ENCODE results near the gene CHI3L1.

CHI3L1 gene

GRCh38 chr1:203190949-203191348 is 4.4 kb upstream of the CHI3L1 start:
- no peak overlapping the region for H2AFZ ChIP-seq (ENCODE audit: low read depth, low read length, severe bottlenecking)
- no peak overlapping the region for H3K27ac ChIP-seq (ENCODE audit: low read depth, low read length)
- H3K9ac ChIP-seq (ENCODE audit: low read length): no peak overlapping the region
- H3K27me3 ChIP-seq (ENCODE audit: low read length): no peaks in the 10 kb centered on the region
- H3K4me2 ChIP-seq (ENCODE audit: low read depth, low read length, poor library complexity, severe bottlenecking): no peak overlapping the region
- no peaks in the 10 kb centered on the region for H3K9me3 ChIP-seq (ENCODE audit: insufficient read depth, low read length)
- no peaks in the 10 kb centered on the region for H3K79me2 ChIP-seq (ENCODE audit: insufficient read depth, low read length)
- H3K36me3 ChIP-seq (ENCODE audit: low read length): no peaks in the 10 kb centered on the region
- no peaks in the 10 kb centered on the region for H4K20me1 ChIP-seq (ENCODE audit: low read depth, low read length)
- H3F3A ChIP-seq (ENCODE audit: insufficient read depth): no peaks in the 10 kb centered on the region
- no peaks in the 10 kb centered on the region for H3K9me2 ChIP-seq (replicated peaks; ENCODE audit: insufficient read depth, low read length)
- H3K4me3 ChIP-seq (ENCODE audit: insufficient read depth, low read length, poor library complexity, severe bottlenecking): no peak overlapping the region
- TF ChIP-seq EZH2phosphoT487 (conservative IDR thresholded peaks at IDR 0.05; ENCODE audit: low read length): no peak
- TF ChIP-seq, protein P1, sequence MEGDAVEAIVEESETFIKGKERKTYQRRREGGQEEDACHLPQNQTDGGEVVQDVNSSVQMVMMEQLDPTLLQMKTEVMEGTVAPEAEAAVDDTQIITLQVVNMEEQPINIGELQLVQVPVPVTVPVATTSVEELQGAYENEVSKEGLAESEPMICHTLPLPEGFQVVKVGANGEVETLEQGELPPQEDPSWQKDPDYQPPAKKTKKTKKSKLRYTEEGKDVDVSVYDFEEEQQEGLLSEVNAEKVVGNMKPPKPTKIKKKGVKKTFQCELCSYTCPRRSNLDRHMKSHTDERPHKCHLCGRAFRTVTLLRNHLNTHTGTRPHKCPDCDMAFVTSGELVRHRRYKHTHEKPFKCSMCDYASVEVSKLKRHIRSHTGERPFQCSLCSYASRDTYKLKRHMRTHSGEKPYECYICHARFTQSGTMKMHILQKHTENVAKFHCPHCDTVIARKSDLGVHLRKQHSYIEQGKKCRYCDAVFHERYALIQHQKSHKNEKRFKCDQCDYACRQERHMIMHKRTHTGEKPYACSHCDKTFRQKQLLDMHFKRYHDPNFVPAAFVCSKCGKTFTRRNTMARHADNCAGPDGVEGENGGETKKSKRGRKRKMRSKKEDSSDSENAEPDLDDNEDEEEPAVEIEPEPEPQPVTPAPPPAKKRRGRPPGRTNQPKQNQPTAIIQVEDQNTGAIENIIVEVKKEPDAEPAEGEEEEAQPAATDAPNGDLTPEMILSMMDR (IDR thresholded peaks at IDR 0.05; ENCODE audit: insufficient read depth, low read length, poor library complexity, severe bottlenecking): no peak

DNA sequence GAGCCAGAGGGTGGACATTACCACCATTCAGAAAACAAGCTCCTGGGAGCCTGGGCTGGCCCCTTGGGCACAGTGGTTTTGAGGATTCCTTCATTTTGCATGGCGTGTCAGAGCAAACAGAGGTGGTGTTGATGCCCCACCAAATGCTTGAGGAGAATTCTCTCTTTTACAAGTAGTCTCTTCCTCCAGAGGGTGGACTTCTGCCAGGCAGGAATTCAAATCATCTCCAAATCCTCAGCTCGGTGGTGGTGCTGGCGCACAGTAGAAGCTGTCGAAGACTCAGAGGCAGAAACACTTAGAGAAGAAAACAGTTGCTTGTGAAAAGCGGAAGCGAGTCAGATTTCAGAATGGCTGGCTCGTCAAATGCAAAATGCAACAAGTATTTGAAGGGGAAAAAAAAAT is 3.4 kb upstream of the CHI3L1 start:
- Histone ChIP-seq H3K79me2 (ENCODE audit: insufficient read depth, low read length) (no peaks in the 10 kb centered on the region), H3K9ac (ENCODE audit: low read length) (no peak overlapping the region), H4K20me1 (ENCODE audit: low read depth, low read length) (no peaks in the 10 kb centered on the region), H3K27me3 (ENCODE audit: low read length) (no peaks in the 10 kb centered on the region), H3K9me2 (replicated peaks; ENCODE audit: insufficient read depth, low read length) (no peaks in the 10 kb centered on the region), H2AFZ (ENCODE audit: low read depth, low read length, severe bottlenecking) (no peak overlapping the region), H3F3A (ENCODE audit: insufficient read depth) (no peaks in the 10 kb centered on the region), H3K4me3 (ENCODE audit: insufficient read depth, low read length, poor library complexity, severe bottlenecking) (no peak overlapping the region), H3K4me2 (ENCODE audit: low read depth, low read length, poor library complexity, severe bottlenecking) (no peak overlapping the region), H3K27ac (ENCODE audit: low read depth, low read length) (no peak overlapping the region), H3K9me3 (ENCODE audit: insufficient read depth, low read length) (no peaks in the 10 kb centered on the region), H3K36me3 (ENCODE audit: low read length) (no peaks in the 10 kb centered on the region)
- TF ChIP-seq EZH2phosphoT487 (conservative IDR thresholded peaks at IDR 0.05; ENCODE audit: low read length): no peak
- TF ChIP-seq, protein P1 (IDR thresholded peaks at IDR 0.05; ENCODE audit: insufficient read depth, low read length, poor library complexity, severe bottlenecking): no peak

- no peak for TF ChIP-seq EZH2phosphoT487 (conservative IDR thresholded peaks at IDR 0.05; ENCODE audit: low read length)
- TF ChIP-seq, protein P1 (IDR thresholded peaks at IDR 0.05; ENCODE audit: insufficient read depth, low read length, poor library complexity, severe bottlenecking): no peak
- Histone ChIP-seq H4K20me1 (ENCODE audit: low read depth, low read length) (no peaks in the 10 kb centered on the region), H3K9me2 (replicated peaks; ENCODE audit: insufficient read depth, low read length) (no peaks in the 10 kb centered on the region), H3K36me3 (ENCODE audit: low read length) (no peaks in the 10 kb centered on the region), H3K4me2 (ENCODE audit: low read depth, low read length, poor library complexity, severe bottlenecking) (no peak overlapping the region), H3K27me3 (ENCODE audit: low read length) (no peaks in the 10 kb centered on the region), H3K79me2 (ENCODE audit: insufficient read depth, low read length) (no peaks in the 10 kb centered on the region), H3K27ac (ENCODE audit: low read depth, low read length) (no peak overlapping the region), H3K9me3 (ENCODE audit: insufficient read depth, low read length) (no peaks in the 10 kb centered on the region), H3F3A (ENCODE audit: insufficient read depth) (no peaks in the 10 kb centered on the region), H3K9ac (ENCODE audit: low read length) (no peak overlapping the region), H2AFZ (ENCODE audit: low read depth, low read length, severe bottlenecking) (no peak overlapping the region), H3K4me3 (ENCODE audit: insufficient read depth, low read length, poor library complexity, severe bottlenecking) (no peak overlapping the region)
Observed at GRCh38 chr1:203188686-203189232, 2.3 kb upstream of the CHI3L1 start.

Measured in SU-DHL-6 (cell line).